ENCODE data around the gene MAPK8IP1.
"Not testable (repeated sequence)": the region's sequence is repeated elsewhere in the genome, so short reads cannot be mapped to it uniquely, and the experiment has no call there.

The MAPK8IP1 gene

GRCh38 chr11:45885274-45885920, at the start of gene MAPK8IP1:
TSS of gene MAPK8IP1 (plus strand) at chr11:45885651. CDS start at chr11:45885821, 170 bp downstream.
- peak; percentile 78 for DNase-seq (ENCODE audit: low spot score)

- no peak for DNase-seq (ENCODE audit: low spot score)
Observed at GRCh38 chr11:45839204-45839603, 46.2 kb upstream of the MAPK8IP1 start.

GRCh38 chr11:45840251-45840650, 45.2 kb upstream of the MAPK8IP1 start:
- DNase-seq (ENCODE audit: low spot score), result not testable (repeated sequence)

GRCh38 chr11:45843158-45843924, 42.1 kb upstream of the MAPK8IP1 start:
- DNase-seq (ENCODE audit: low spot score), result peak; percentile 80

GRCh38 chr11:45844822-45845578, 40.5 kb upstream of the MAPK8IP1 start:
- no peak for DNase-seq (ENCODE audit: low spot score)

- DNase-seq (ENCODE audit: low spot score), result no peak
Observed at GRCh38 chr11:45846174-45846675, 39.2 kb upstream of the MAPK8IP1 start.

GRCh38 chr11:45846974-45847910, 38.2 kb upstream of the MAPK8IP1 start, which contains the start of gene CRY2:
TSS of gene CRY2 (plus strand) at chr11:45847475. CDS start at chr11:45847491, 16 bp downstream.
- peak; percentile 97 for DNase-seq (ENCODE audit: low spot score)

GRCh38 chr11:45847911-45848316, 37.5 kb upstream of the MAPK8IP1 start:
- DNase-seq (ENCODE audit: low spot score), result peak; percentile 56

- peak; percentile 56 for DNase-seq (ENCODE audit: low spot score)
Observed at GRCh38 chr11:45848654-45849081, 36.8 kb upstream of the MAPK8IP1 start.

- DNase-seq (ENCODE audit: low spot score), result no peak
Observed at GRCh38 chr11:45850446-45850845, 35.0 kb upstream of the MAPK8IP1 start.

- DNase-seq (ENCODE audit: low spot score), result no peak
Observed at GRCh38 chr11:45851228-45851627, 34.2 kb upstream of the MAPK8IP1 start.

- no peak for DNase-seq (ENCODE audit: low spot score)
Observed at GRCh38 chr11:45852018-45852711, 33.3 kb upstream of the MAPK8IP1 start.

- DNase-seq (ENCODE audit: low spot score), result peak; percentile 50
Observed at GRCh38 chr11:45852712-45853101, 32.7 kb upstream of the MAPK8IP1 start.

- DNase-seq (ENCODE audit: low spot score), result no peak
Observed at GRCh38 chr11:45853332-45854219, 31.9 kb upstream of the MAPK8IP1 start.

GRCh38 chr11:45855308-45855707, 30.1 kb upstream of the MAPK8IP1 start:
- DNase-seq (ENCODE audit: low spot score), result no peak

GRCh38 chr11:45856044-45856468, 29.4 kb upstream of the MAPK8IP1 start:
- DNase-seq (ENCODE audit: low spot score), result no peak

GRCh38 chr11:45857961-45858474, 27.4 kb upstream of the MAPK8IP1 start:
- DNase-seq (ENCODE audit: low spot score), result no peak

- no peak for DNase-seq (ENCODE audit: low spot score)
Observed at GRCh38 chr11:45858751-45859398, 26.6 kb upstream of the MAPK8IP1 start.

GRCh38 chr11:45859661-45860140, 25.8 kb upstream of the MAPK8IP1 start:
- no peak for DNase-seq (ENCODE audit: low spot score)
